Measurements from ENCODE around the gene HNRNPR. TPM values are rescaled to one million over a fixed set of nuclear protein-coding genes. Genes with fewer than 3 reads are reported as not detected.

Gene HNRNPR
- total RNA-seq, 1 experiment from 2014 or later = 141 TPM

GRCh38 chr1:23345920-23346319 lies 1.8 kb upstream of the HNRNPR start:
- Histone ChIP-seq H3F3A (ENCODE audit: low read length, unreplicated experiment) (no peaks in the 10 kb centered on the region), H3K79me2 (ENCODE audit: low read length) (peaks cover 32% of the 10 kb centered on the region), H3K9me2 (replicated peaks; ENCODE audit: low read length) (no peaks in the 10 kb centered on the region), H3K4me2 (ENCODE audit: low read length) (no peak overlapping the region), H3K9me3 (ENCODE audit: low read length) (no peaks in the 10 kb centered on the region), H3K27ac (ENCODE audit: low read length) (no peak overlapping the region), H3K4me3 (ENCODE audit: low read length) (no peak overlapping the region), H3K4me1 (ENCODE audit: insufficient read depth, low read length) (0 out of 2 replicates have a peak, but pooled peaks cover 10% of the 10 kb centered on the region), H3K9ac (ENCODE audit: low read length) (no peak overlapping the region), H3K27me3 (ENCODE audit: low read length) (no peaks in the 10 kb centered on the region), H4K20me1 (ENCODE audit: low read length) (peaks cover 22% of the 10 kb centered on the region), H3K36me3 (ENCODE audit: low read depth, low read length) (no peaks in the 10 kb centered on the region; the same call in 1 of the 2 replicates), H2AFZ (ENCODE audit: low read length) (no peak overlapping the region)
- ChIA-PET POLR2A (ENCODE audit: unreplicated experiment) (no interaction called here), CTCF (interaction anchor here (0.6 kb wide), 1 partner anchor 45 kb away, joined by 4 read pairs; no protein-coding TSS in a partner anchor)
- no peak for DNase-seq
- no TSS peak for BruUV-seq (replicated peaks)
- no peak for ATAC-seq
- TF ChIP-seq EZH2phosphoT487 (IDR thresholded peaks at IDR 0.05; ENCODE audit: borderline replicate concordance, low read length) (no peak), EZH2 (IDR thresholded peaks at IDR 0.05; ENCODE audit: low read length, unreplicated experiment) (no peak)
- TF ChIP-seq, protein P1, sequence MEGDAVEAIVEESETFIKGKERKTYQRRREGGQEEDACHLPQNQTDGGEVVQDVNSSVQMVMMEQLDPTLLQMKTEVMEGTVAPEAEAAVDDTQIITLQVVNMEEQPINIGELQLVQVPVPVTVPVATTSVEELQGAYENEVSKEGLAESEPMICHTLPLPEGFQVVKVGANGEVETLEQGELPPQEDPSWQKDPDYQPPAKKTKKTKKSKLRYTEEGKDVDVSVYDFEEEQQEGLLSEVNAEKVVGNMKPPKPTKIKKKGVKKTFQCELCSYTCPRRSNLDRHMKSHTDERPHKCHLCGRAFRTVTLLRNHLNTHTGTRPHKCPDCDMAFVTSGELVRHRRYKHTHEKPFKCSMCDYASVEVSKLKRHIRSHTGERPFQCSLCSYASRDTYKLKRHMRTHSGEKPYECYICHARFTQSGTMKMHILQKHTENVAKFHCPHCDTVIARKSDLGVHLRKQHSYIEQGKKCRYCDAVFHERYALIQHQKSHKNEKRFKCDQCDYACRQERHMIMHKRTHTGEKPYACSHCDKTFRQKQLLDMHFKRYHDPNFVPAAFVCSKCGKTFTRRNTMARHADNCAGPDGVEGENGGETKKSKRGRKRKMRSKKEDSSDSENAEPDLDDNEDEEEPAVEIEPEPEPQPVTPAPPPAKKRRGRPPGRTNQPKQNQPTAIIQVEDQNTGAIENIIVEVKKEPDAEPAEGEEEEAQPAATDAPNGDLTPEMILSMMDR (conservative IDR thresholded peaks at IDR 0.05; ENCODE audit: low read depth, low read length) = no peak
- intact Hi-C loops (cut with micrococcal nuclease) = no loop called here

GRCh38 chr1:23344987-23345472 lies 946 bp upstream of the HNRNPR start:
- Histone ChIP-seq H3K9me2 (replicated peaks; ENCODE audit: low read length) (no peaks in the 10 kb centered on the region), H3K36me3 (ENCODE audit: low read depth, low read length) (peaks cover 3% of the 10 kb centered on the region; the same call in 1 of the 2 replicates), H3K27me3 (ENCODE audit: low read length) (no peaks in the 10 kb centered on the region), H3K27ac (ENCODE audit: low read length) (peak overlapping the region; percentile 86), H2AFZ (ENCODE audit: low read length) (peak overlapping the region; percentile 87), H3K4me1 (ENCODE audit: insufficient read depth, low read length) (peaks cover 19% of the 10 kb centered on the region; the same call in 1 of the 2 replicates), H3K9ac (ENCODE audit: low read length) (peak overlapping the region; percentile 97), H3K9me3 (ENCODE audit: low read length) (no peaks in the 10 kb centered on the region), H3K4me2 (ENCODE audit: low read length) (peak overlapping the region; percentile 90), H3K4me3 (ENCODE audit: low read length) (peak overlapping the region; percentile 76), H3F3A (ENCODE audit: low read length, unreplicated experiment) (no peaks in the 10 kb centered on the region), H3K79me2 (ENCODE audit: low read length) (peaks cover 41% of the 10 kb centered on the region), H4K20me1 (ENCODE audit: low read length) (peaks cover 31% of the 10 kb centered on the region)
- TSS peak; percentile 90 for BruUV-seq (replicated peaks)
- intact Hi-C loops (cut with micrococcal nuclease) = loop anchor here (1.0 kb wide), 2 partner anchors 23 to 59 kb away; no protein-coding TSS in a partner anchor
- no peak for DNase-seq
- POLR2A ChIA-PET (ENCODE audit: unreplicated experiment) = interaction anchor here (0.6 to 1.3 kb wide), 5 partner anchors 13 to 241 kb away, joined by 3 to 21 read pairs (median 10); no protein-coding TSS in a partner anchor
- TF ChIP-seq EZH2 (IDR thresholded peaks at IDR 0.05; ENCODE audit: low read length, unreplicated experiment) = no peak
- no peak for TF ChIP-seq EZH2phosphoT487 (IDR thresholded peaks at IDR 0.05; ENCODE audit: borderline replicate concordance, low read length)
- TF ChIP-seq, protein P1 (conservative IDR thresholded peaks at IDR 0.05; ENCODE audit: low read depth, low read length) = no peak
- ATAC-seq = peak; percentile 5; the same call in 1 of the 2 replicates
- CTCF ChIA-PET = interaction anchor here (0.5 to 1.7 kb wide), 4 partner anchors 25 to 59 kb away, joined by 4 to 14 read pairs (median 8); partner anchors contain the start of gene ZNF436

All from PC-3 (cell line).